AG20443 (cell line): ENCODE results near the gene ARNT2.

Experiments used
- DNase-seq: peaks from one replicate; pipeline ENCODE4 v3.0.0; 2012; ENCODE audit warnings: low spot score, mixed read lengths

Gene ARNT2

GRCh38 chr15:80556694-80557367, 152.6 kb downstream of the ARNT2 start:
- DNase-seq = no peak

GRCh38 chr15:80557441-80558234, 153.5 kb downstream of the ARNT2 start:
- no peak for DNase-seq

- DNase-seq = no peak
These were observed 154.6 kb downstream of the ARNT2 start for GRCh38 chr15:80558631-80559319.

- DNase-seq = no peak
These were observed 155.1 kb downstream of the ARNT2 start for GRCh38 chr15:80559320-80559693.

GRCh38 chr15:80559761-80560160, 155.6 kb downstream of the ARNT2 start:
- no peak for DNase-seq

- DNase-seq = no peak
These were observed 156.6 kb downstream of the ARNT2 start for GRCh38 chr15:80560601-80561400.

GRCh38 chr15:80561500-80561899, 157.3 kb downstream of the ARNT2 start:
- DNase-seq = no peak

GRCh38 chr15:80562033-80562432, 157.9 kb downstream of the ARNT2 start:
- DNase-seq = no peak

GRCh38 chr15:80562846-80563245, 158.7 kb downstream of the ARNT2 start:
- DNase-seq = no peak

GRCh38 chr15:80563372-80563997, 159.3 kb downstream of the ARNT2 start:
- no peak for DNase-seq

- no peak for DNase-seq
These were observed 159.9 kb downstream of the ARNT2 start for GRCh38 chr15:80564056-80564455.

- DNase-seq = no peak
These were observed 161.2 kb downstream of the ARNT2 start for GRCh38 chr15:80565398-80565797.

GRCh38 chr15:80565988-80566387, 161.8 kb downstream of the ARNT2 start:
- no peak for DNase-seq

- peak; percentile 86 for DNase-seq
These were observed 163.6 kb downstream of the ARNT2 start for GRCh38 chr15:80567721-80568157.

- DNase-seq = peak; percentile 57
These were observed 164.1 kb downstream of the ARNT2 start for GRCh38 chr15:80568298-80568697.

- DNase-seq = no peak
These were observed 164.9 kb downstream of the ARNT2 start for GRCh38 chr15:80568876-80569605.

GRCh38 chr15:80569656-80570055, 165.5 kb downstream of the ARNT2 start:
- DNase-seq = no peak

GRCh38 chr15:80570553-80570952, 166.4 kb downstream of the ARNT2 start:
- no peak for DNase-seq

GRCh38 chr15:80572337-80572736, 168.2 kb downstream of the ARNT2 start:
- DNase-seq = no peak

GRCh38 chr15:80573606-80574005, 169.4 kb downstream of the ARNT2 start:
- DNase-seq = no peak

GRCh38 chr15:80574590-80574989, 170.4 kb downstream of the ARNT2 start:
- DNase-seq = no peak
